ENCODE measurements around the gene EMB. TPM values are rescaled to one million over a fixed set of nuclear protein-coding genes. Genes with fewer than 3 reads are reported as not detected.
"Not testable (repeated sequence)": the region's sequence is repeated elsewhere in the genome, so short reads cannot be mapped to it uniquely, and the experiment has no call there.

EMB gene
- total and polyA plus RNA-seq, 4 experiments from 2014 or later = 176 to 277 (median 270) TPM

GRCh38 chr5:50376696-50377095 is 64.4 kb downstream of the EMB start:
- H3K4me3 Mint-ChIP-seq; POLR2A ChIA-PET (ENCODE audit: partially characterized antibody); H3K36me3 ChIP-seq (ENCODE audit: insufficient read depth, low read length); H3K27ac Mint-ChIP-seq; H3K4me1 ChIP-seq (ENCODE audit: insufficient read depth, low read length); H3K9me3 Mint-ChIP-seq; H3K27ac ChIP-seq (ENCODE audit: low read depth, low read length); H3K4me3 ChIP-seq (ENCODE audit: low read length in 2 of 2); DNase-seq; H3K27me3 Mint-ChIP-seq; H3K27me3 ChIP-seq (ENCODE audit: insufficient read depth, low read length); intact Hi-C loops (cut with micrococcal nuclease); H3K9me3 ChIP-seq (ENCODE audit: control insufficient read depth in 1 of 2, low read length in 2 of 2): not testable (repeated sequence)
- H3K4me1 Mint-ChIP-seq = peaks cover 14 to 38% (median 24%) of the 10 kb centered on the region in 4 donors
- CTCF ChIA-PET (ENCODE audit: partially characterized antibody) = interaction anchor here (1.1 kb wide), 1 partner anchor 9 kb away, joined by 3 read pairs; no protein-coding TSS in a partner anchor
- peaks cover 52 to 61% of the 10 kb centered on the region in 2 donors for H3K36me3 Mint-ChIP-seq

DNA sequence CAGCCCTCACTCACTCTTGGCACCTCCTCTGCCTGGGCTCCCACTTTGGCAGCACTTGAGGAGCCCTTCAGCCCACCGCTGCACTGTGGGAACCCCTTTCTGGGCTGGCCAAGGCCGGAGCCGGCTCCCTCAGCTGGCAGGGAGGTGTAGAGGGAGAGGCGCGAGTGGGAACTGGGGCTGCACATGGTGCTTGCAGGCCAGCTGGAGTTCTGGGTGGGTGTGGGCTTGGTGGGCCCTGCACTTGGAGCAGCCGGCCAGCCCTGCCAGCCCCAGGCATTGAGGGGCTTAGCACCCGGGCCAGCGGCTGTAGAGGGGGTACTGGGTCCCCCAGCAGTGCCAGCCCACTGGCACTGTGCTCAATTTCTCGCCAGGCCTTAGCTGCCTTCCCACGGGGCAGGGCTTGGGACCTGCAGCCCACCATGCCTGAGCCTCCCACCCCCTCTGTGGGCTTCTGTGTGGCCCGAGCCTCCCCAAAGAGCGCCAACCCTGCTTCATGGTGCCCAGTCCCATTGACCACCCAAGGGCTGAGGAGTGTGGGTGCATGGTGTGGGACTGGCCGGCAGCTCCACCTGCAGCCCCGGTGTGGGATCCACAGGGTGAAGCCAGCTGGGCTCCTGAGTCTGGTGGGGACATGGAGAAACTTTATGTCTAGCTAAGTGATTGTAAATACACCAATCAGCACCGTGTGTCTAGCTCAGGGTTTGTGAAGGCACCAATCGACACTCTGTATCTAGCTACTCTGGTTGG is 71.6 kb downstream of the EMB start:
- H3K27ac ChIP-seq (ENCODE audit: low read depth, low read length); POLR2A ChIA-PET (ENCODE audit: partially characterized antibody); H3K9me3 ChIP-seq (ENCODE audit: control insufficient read depth in 1 of 2, low read length in 2 of 2); H3K4me1 ChIP-seq (ENCODE audit: insufficient read depth, low read length); CTCF ChIA-PET (ENCODE audit: partially characterized antibody); H3K4me3 Mint-ChIP-seq; H3K36me3 ChIP-seq (ENCODE audit: insufficient read depth, low read length); H3K27me3 ChIP-seq (ENCODE audit: insufficient read depth, low read length); DNase-seq; H3K4me3 ChIP-seq (ENCODE audit: low read length in 2 of 2); H3K27me3 Mint-ChIP-seq: not testable (repeated sequence)
- Mint-ChIP-seq H3K27ac (peak overlapping the region in 1 of 7 donors; percentile 57), H3K9me3 (peaks cover 3 to 37% (median 22%) of the 10 kb centered on the region in 8 donors), H3K4me1 (peaks cover 18 to 39% (median 25%) of the 10 kb centered on the region in 4 donors), H3K36me3 (peaks cover 55 to 70% of the 10 kb centered on the region in 2 donors)
- intact Hi-C loops (cut with micrococcal nuclease) = loop anchor here (10.0 kb wide), 1 partner anchor 55 kb away; no protein-coding TSS in a partner anchor

GRCh38 chr5:50365426-50366251 is 75.4 kb downstream of the EMB start:
- CTCF ChIA-PET (ENCODE audit: partially characterized antibody) = no interaction called here

GRCh38 chr5:50364535-50365309 is 76.4 kb downstream of the EMB start:
- DNase-seq = peak in 1 of 5 donors; percentile 3

More at GRCh38 chr5:50365426-50366251, 75.4 kb downstream of the EMB start:
- H3K27me3 ChIP-seq (ENCODE audit: insufficient read depth, low read length) = no peaks in the 10 kb centered on the region
- POLR2A ChIA-PET (ENCODE audit: partially characterized antibody) = no interaction called here
- intact Hi-C loops (cut with micrococcal nuclease) = loop anchor here (10.0 kb wide), 1 partner anchor 59 kb away; no protein-coding TSS in a partner anchor
- H3K36me3 ChIP-seq (ENCODE audit: insufficient read depth, low read length) = no peaks in the 10 kb centered on the region
- no peak overlapping the region for H3K27ac ChIP-seq (ENCODE audit: low read depth, low read length)
- H3K9me3 ChIP-seq (ENCODE audit: control insufficient read depth in 1 of 2, low read length in 2 of 2) = no peaks in the 10 kb centered on the region
- Mint-ChIP-seq H3K4me3 (peak overlapping the region in 3 of 8 donors; percentile 1 to 29 (median 3)), H3K9me3 (peaks cover 3 to 37% (median 21%) of the 10 kb centered on the region in 8 donors), H3K27ac (peak overlapping the region in 6 of 7 donors; percentile 4 to 90 (median 67)), H3K4me1 (peaks cover 29 to 57% (median 43%) of the 10 kb centered on the region in 4 donors), H3K27me3 (no peaks in the 10 kb centered on the region), H3K36me3 (peaks cover 34 to 54% of the 10 kb centered on the region in 2 donors)
- DNase-seq = no peak
- peaks cover 25% of the 10 kb centered on the region for H3K4me1 ChIP-seq (ENCODE audit: insufficient read depth, low read length)
- H3K4me3 ChIP-seq (ENCODE audit: low read length in 2 of 2) = no peak overlapping the region

DNA sequence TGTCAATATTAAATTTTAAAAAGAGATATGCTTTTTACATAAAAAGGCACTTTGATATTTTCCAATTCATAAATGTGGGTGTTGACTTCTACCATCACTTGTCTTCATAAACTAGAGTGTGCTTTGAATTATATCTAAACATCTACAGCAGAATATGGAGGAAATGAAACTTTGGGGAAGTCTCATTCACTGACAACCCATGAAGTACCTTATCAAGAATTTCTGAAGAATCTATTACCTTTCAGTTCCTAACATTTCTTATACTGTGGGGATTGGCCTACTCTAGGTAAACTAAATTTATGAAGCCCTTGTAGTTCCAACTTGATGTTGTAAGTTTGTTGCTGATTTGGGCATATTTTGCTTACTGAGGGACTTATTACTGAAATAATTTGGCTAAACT is 81.9 kb downstream of the EMB start:
- Histone ChIP-seq H3K27ac (ENCODE audit: low read depth, low read length) (no peak overlapping the region), H3K36me3 (ENCODE audit: insufficient read depth, low read length) (no peaks in the 10 kb centered on the region), H3K4me1 (ENCODE audit: insufficient read depth, low read length) (peaks cover 16% of the 10 kb centered on the region), H3K27me3 (ENCODE audit: insufficient read depth, low read length) (no peaks in the 10 kb centered on the region), H3K9me3 (ENCODE audit: control insufficient read depth in 1 of 2, low read length in 2 of 2) (no peaks in the 10 kb centered on the region), H3K4me3 (ENCODE audit: low read length in 2 of 2) (no peak overlapping the region)
- no peak overlapping the region for H3K4me3 Mint-ChIP-seq
- peaks cover 13 to 20% (median 17%) of the 10 kb centered on the region in 4 donors for H3K4me1 Mint-ChIP-seq
- no peak for DNase-seq
- intact Hi-C loops (cut with micrococcal nuclease) = no loop called here
- CTCF ChIA-PET (ENCODE audit: partially characterized antibody) = no interaction called here
- H3K36me3 Mint-ChIP-seq = peaks cover 7 to 38% of the 10 kb centered on the region in 2 donors
- POLR2A ChIA-PET (ENCODE audit: partially characterized antibody) = no interaction called here
- peaks cover 0 to 3% (median 0%) of the 10 kb centered on the region in 8 donors for H3K9me3 Mint-ChIP-seq
- no peaks in the 10 kb centered on the region for H3K27me3 Mint-ChIP-seq
- no peak overlapping the region for H3K27ac Mint-ChIP-seq

More at GRCh38 chr5:50364535-50365309, 76.4 kb downstream of the EMB start:
- peaks cover 3 to 33% (median 18%) of the 10 kb centered on the region in 8 donors for H3K9me3 Mint-ChIP-seq
- H3K4me3 ChIP-seq (ENCODE audit: low read length in 2 of 2); H3K36me3 ChIP-seq (ENCODE audit: insufficient read depth, low read length); H3K9me3 ChIP-seq (ENCODE audit: control insufficient read depth in 1 of 2, low read length in 2 of 2); H3K27me3 ChIP-seq (ENCODE audit: insufficient read depth, low read length); H3K27me3 Mint-ChIP-seq; CTCF ChIA-PET (ENCODE audit: partially characterized antibody); POLR2A ChIA-PET (ENCODE audit: partially characterized antibody); H3K27ac ChIP-seq (ENCODE audit: low read depth, low read length): not testable (repeated sequence)
- intact Hi-C loops (cut with micrococcal nuclease) = loop anchor here (10.0 kb wide), 1 partner anchor 60 kb away; no protein-coding TSS in a partner anchor
- H3K4me3 Mint-ChIP-seq = peak overlapping the region in 7 of 8 donors; percentile 5 to 78 (median 44)
- peaks cover 26 to 57% (median 41%) of the 10 kb centered on the region in 4 donors for H3K4me1 Mint-ChIP-seq
- peaks cover 25% of the 10 kb centered on the region for H3K4me1 ChIP-seq (ENCODE audit: insufficient read depth, low read length)
- H3K36me3 Mint-ChIP-seq = peaks cover 25 to 52% of the 10 kb centered on the region in 2 donors
- peak overlapping the region; percentile 12 to 91 (median 86) for H3K27ac Mint-ChIP-seq

DNA sequence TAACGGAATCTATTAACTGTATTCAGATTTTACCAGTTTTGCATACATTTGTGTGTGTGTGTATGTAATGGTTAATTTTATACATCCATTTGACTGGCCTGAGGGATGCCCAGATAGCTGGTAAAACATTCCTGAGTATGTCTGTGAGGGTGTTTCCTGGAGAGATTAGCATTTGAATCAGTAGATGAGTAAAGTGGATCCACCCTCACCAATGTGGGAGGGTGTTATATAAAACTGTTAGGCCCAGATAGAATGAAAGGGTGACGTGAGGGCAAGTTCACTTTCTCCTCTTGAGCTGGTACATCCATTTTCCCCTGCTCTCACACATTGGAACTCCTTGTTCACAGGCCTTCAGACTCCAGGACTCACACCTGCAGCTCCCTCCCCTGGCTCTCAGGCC is 88.7 kb downstream of the EMB start:
- H3K4me3 Mint-ChIP-seq = no peak overlapping the region
- intact Hi-C loops (cut with micrococcal nuclease) = no loop called here
- DNase-seq = no peak
- POLR2A ChIA-PET (ENCODE audit: partially characterized antibody) = no interaction called here
- Histone ChIP-seq H3K27ac (ENCODE audit: low read depth, low read length) (no peak overlapping the region), H3K4me3 (ENCODE audit: low read length in 2 of 2) (no peak overlapping the region), H3K27me3 (ENCODE audit: insufficient read depth, low read length) (no peaks in the 10 kb centered on the region), H3K36me3 (ENCODE audit: insufficient read depth, low read length) (no peaks in the 10 kb centered on the region), H3K4me1 (ENCODE audit: insufficient read depth, low read length) (no peaks in the 10 kb centered on the region), H3K9me3 (ENCODE audit: control insufficient read depth in 1 of 2, low read length in 2 of 2) (no peaks in the 10 kb centered on the region)
- peak overlapping the region in 1 of 7 donors; percentile 27 for H3K27ac Mint-ChIP-seq
- CTCF ChIA-PET (ENCODE audit: partially characterized antibody) = no interaction called here
- H3K4me1 Mint-ChIP-seq = peaks cover 0 to 5% (median 3%) of the 10 kb centered on the region in 4 donors
- H3K9me3 Mint-ChIP-seq = peaks cover 0 to 17% (median 2%) of the 10 kb centered on the region in 8 donors
- peaks cover 2 to 9% of the 10 kb centered on the region in 2 donors for H3K36me3 Mint-ChIP-seq
- H3K27me3 Mint-ChIP-seq = no peaks in the 10 kb centered on the region

All from CD4-positive, alpha-beta memory T cell (primary cell).